HCT116 (cell line): ENCODE measurements around the gene TPK1. TPM values are rescaled to one million over a fixed set of nuclear protein-coding genes. Genes with fewer than 3 reads are reported as not detected.

Experiments
- ATAC-seq: fragments of 200-7000 bp; cut with Tn5 transposase; 2 replicates; pipeline ENCODE4 v1.9.1; 2020; ENCODE audit warnings: mild to moderate bottlenecking, moderate library complexity
- BruUV-seq: library from RNA; stranded (reverse); fragments of 400-500 nt; replicated peaks from 2 replicates; lab custom pipeline; 2021; lab: Mats Ljungman, UMichigan
- CTCF ChIA-PET: fragments of 300-600 bp; sonication (Branson Sonifier 250); formaldehyde crosslinking; loops from one replicate; lab custom pipeline; 2021; ENCODE audit warnings: antibody characterized with exemption; lab: Charles Lee
- POLR2A ChIA-PET: fragments of 300-600, 350-600 bp; sonication (Branson Sonifier 250); formaldehyde crosslinking; loops from one replicate; lab custom pipeline; 2021; ENCODE audit warnings: antibody characterized with exemption; lab: Charles Lee
- RAD21 ChIA-PET, 2 experiments: fragments of 300-600 bp; sonication (Branson Sonifier 250); formaldehyde crosslinking; loops; one replicate each; lab custom pipeline; 2023; ENCODE audit warnings: low total read pairs in 2 of 2; ENCODE audit not compliant: uncharacterized antibody in 2 of 2, unreplicated experiment in 2 of 2, low non-redundant PET in 1 of 2; lab: Charles Lee
- DNase-seq: peaks from one replicate; pipeline ENCODE4 v3.0.0-alpha.2; 2010; ENCODE audit warnings: low read depth, low spot score
- H2AFZ ChIP-seq: fragments of 200-600 bp; shearing (Covaris generic), sonication (generic); 2 replicates; pipeline ENCODE4 v1.6.1; 2017; ENCODE audit warnings: low read depth, mixed run types, mixed read lengths, antibody characterized with exemption, low read length; ENCODE audit not compliant: poor library complexity, severe bottlenecking
- H3K27ac ChIP-seq: 2 replicates; pipeline ENCODE4 v1.5.1; 2012; ENCODE audit warnings: low read depth, low read length
- H3K27me3 ChIP-seq: fragments of 200-600 bp; sonication (generic); 2 replicates; pipeline ENCODE4 v1.6.1; 2016; ENCODE audit warnings: mixed run types, low read length, mixed read lengths; ENCODE audit not compliant: insufficient read depth
- H3K36me3 ChIP-seq, 2 experiments: fragments of 200-500 bp in 1 of 2; fragments of 200-600 bp in 1 of 2; sonication (Bioruptor generic) in 1 of 2; sonication (generic) in 1 of 2; 2 replicates each; pipeline versions ENCODE4 v1.5.1 to v1.6.1; 2014 to 2016; ENCODE audit warnings: low read length in 2 of 2, inconsistent platforms in 1 of 2, mixed read lengths in 1 of 2, mixed run types in 1 of 2; ENCODE audit not compliant: insufficient read depth in 2 of 2, control insufficient read depth in 1 of 2
- H3K4me1 ChIP-seq, 2 experiments: fragments of 200-600 bp in 1 of 2; sonication (generic) in 1 of 2; 2 replicates each; pipeline versions ENCODE4 v1.5.1 to v1.6.1; 2012 to 2017; ENCODE audit warnings: low read length in 2 of 2, inconsistent platforms in 1 of 2, mild to moderate bottlenecking in 1 of 2, mixed read lengths in 1 of 2, mixed run types in 1 of 2, moderate library complexity in 1 of 2; ENCODE audit not compliant: insufficient read depth in 2 of 2, control insufficient read depth in 1 of 2
- H3K4me2 ChIP-seq: fragments of 200-600 bp; sonication (generic); 2 replicates; pipeline ENCODE4 v1.6.1; 2017; ENCODE audit warnings: mixed run types, low read length, mixed read lengths
- H3K4me3 ChIP-seq, 2 experiments: fragments of 200-600 bp in 1 of 2; sonication (generic) in 1 of 2; replicated peaks in 1 of 2; 2 replicates each; pipeline ENCODE4 v1.5.1; 2011 to 2016; ENCODE audit warnings: low read length in 2 of 2, control low read depth in 1 of 2, low read depth in 1 of 2, mild to moderate bottlenecking in 1 of 2, mixed read lengths in 1 of 2, mixed run types in 1 of 2
- H3K79me2 ChIP-seq: fragments of 200-600 bp; sonication (generic); 2 replicates; pipeline ENCODE4 v1.6.1; 2017; ENCODE audit warnings: mild to moderate bottlenecking, mixed run types, low read length, moderate library complexity, mixed read lengths; ENCODE audit not compliant: insufficient read depth
- H3K9ac ChIP-seq: fragments of 200-600 bp; sonication (generic); 2 replicates; pipeline ENCODE4 v1.6.1; 2016; ENCODE audit warnings: low read length, mixed read lengths
- H3K9me2 ChIP-seq: fragments of 200-600 bp; sonication (generic), shearing (Covaris generic); 2 replicates; pipeline ENCODE4 v1.6.1; 2017; ENCODE audit warnings: mixed run types, mild to moderate bottlenecking, moderate library complexity; ENCODE audit not compliant: insufficient read depth
- H3K9me3 ChIP-seq, 2 experiments: fragments of 200-500 bp in 1 of 2; fragments of 200-600 bp in 1 of 2; sonication (Bioruptor generic) in 1 of 2; sonication (generic) in 1 of 2; 2 replicates each; pipeline ENCODE4 v1.6.1; 2014 to 2017; ENCODE audit warnings: low read length in 2 of 2, mixed read lengths in 2 of 2, inconsistent platforms in 1 of 2, low read depth in 1 of 2, mild to moderate bottlenecking in 1 of 2, mixed run types in 1 of 2, moderate library complexity in 1 of 2; ENCODE audit not compliant: control insufficient read depth in 1 of 2, insufficient read depth in 1 of 2
- H4K20me1 ChIP-seq: fragments of 200-600 bp; sonication (generic), shearing (Covaris generic); 2 replicates; pipeline ENCODE4 v1.6.1; 2017; ENCODE audit warnings: mixed run types, mild to moderate bottlenecking, moderate library complexity; ENCODE audit not compliant: insufficient read depth
- ATF3 ChIP-seq: IDR thresholded peaks from 2 replicates; pipeline ENCODE4 v1.6.1; 2012
- CBX3 ChIP-seq: IDR thresholded peaks from 2 replicates; pipeline ENCODE4 v1.6.1; 2012; ENCODE audit warnings: low read depth
- CEBPB ChIP-seq: IDR thresholded peaks from 2 replicates; pipeline ENCODE4 v1.6.1; 2012; ENCODE audit warnings: low read depth
- CTCF ChIP-seq, 3 experiments: fragments of 200-600 bp in 1 of 3; sonication (generic) in 1 of 3; IDR thresholded peaks in 2 of 3; conservative IDR thresholded peaks in 1 of 3; 2 replicates each; pipeline ENCODE4 v1.5.1; 2012 to 2017; ENCODE audit warnings: low read depth in 2 of 3, low read length in 2 of 3, antibody characterized with exemption in 1 of 3, borderline replicate concordance in 1 of 3, control low read depth in 1 of 3, mild to moderate bottlenecking in 1 of 3, mixed read lengths in 1 of 3, mixed run types in 1 of 3, moderate library complexity in 1 of 3; ENCODE audit not compliant: insufficient read depth in 1 of 3
- EGR1 ChIP-seq: IDR thresholded peaks from 2 replicates; pipeline ENCODE4 v1.6.1; 2012; ENCODE audit warnings: low read depth
- ELF1 ChIP-seq: IDR thresholded peaks from 2 replicates; pipeline ENCODE4 v1.6.1; 2012; ENCODE audit warnings: low read depth, borderline replicate concordance
- EZH2 ChIP-seq: fragments of 200-600 bp; sonication (generic); IDR thresholded peaks from 2 replicates; pipeline ENCODE4 v1.6.1; 2017; ENCODE audit warnings: antibody characterized with exemption, mixed run types
- EZH2phosphoT487 ChIP-seq: fragments of 200-600 bp; IDR thresholded peaks from 2 replicates; pipeline ENCODE4 v1.6.1; 2018; ENCODE audit warnings: antibody characterized with exemption, borderline replicate concordance
- FOSL1 ChIP-seq: IDR thresholded peaks from 2 replicates; pipeline ENCODE4 v1.6.1; 2012; ENCODE audit warnings: low read depth
- JUND ChIP-seq: IDR thresholded peaks from 2 replicates; pipeline ENCODE4 v1.6.1; 2012
- POLR2AphosphoS5 ChIP-seq: IDR thresholded peaks from 2 replicates; pipeline ENCODE4 v1.6.1; 2011; ENCODE audit warnings: mild to moderate bottlenecking, low read depth, low read length, moderate library complexity
- RAD21 ChIP-seq: IDR thresholded peaks from 2 replicates; pipeline ENCODE4 v1.6.1; 2012; ENCODE audit warnings: low read depth, mild to moderate bottlenecking
- REST ChIP-seq: IDR thresholded peaks from 2 replicates; pipeline ENCODE4 v1.6.1; 2012; ENCODE audit warnings: low read depth
- SP1 ChIP-seq: IDR thresholded peaks from 2 replicates; pipeline ENCODE4 v1.6.1; 2012; ENCODE audit warnings: low read depth
- SRF ChIP-seq: IDR thresholded peaks from 2 replicates; pipeline ENCODE4 v1.6.1; 2012; ENCODE audit warnings: low read depth
- TCF7L2 ChIP-seq: IDR thresholded peaks from 2 replicates; pipeline ENCODE4 v1.7.0; 2011; ENCODE audit warnings: borderline replicate concordance, inconsistent platforms; ENCODE audit not compliant: insufficient read depth, insufficient read length; ENCODE audit errors: extremely low read depth
- ZFX ChIP-seq: fragments of 450-650 bp; IDR thresholded peaks from 2 replicates; pipeline ENCODE4 v1.6.1; 2017
- ZNF274 ChIP-seq: fragments of 200-500 bp; sonication (Bioruptor generic); IDR thresholded peaks from 2 replicates; pipeline ENCODE4 v1.6.1; 2014; ENCODE audit warnings: mild to moderate bottlenecking, low read depth, low read length, inconsistent platforms
- intact Hi-C: fragments of 100-400 bp; cut with micrococcal nuclease; formaldehyde crosslinking; loops from 2 replicates; pipeline ENCODE4 v1.10.0; 2022
- total RNA-seq: library from RNA; stranded (reverse); gene quantifications from one replicate; pipeline ENCODE4 v1.2.1, GENCODE V29; 2021; ENCODE audit not compliant: unreplicated experiment

Gene TPK1
- total RNA-seq, 1 experiment from 2014 or later = 5.4 TPM

- DNase-seq = no peak
- BruUV-seq = no TSS peak
- no peak overlapping the region for H3K9ac ChIP-seq
- CTCF ChIA-PET = no interaction called here
- H3K36me3 ChIP-seq = no peaks in the 10 kb centered on the region
- ATAC-seq = no peak
- intact Hi-C loops = no loop called here
- no peaks in the 10 kb centered on the region for H4K20me1 ChIP-seq
- no peak overlapping the region for H3K4me2 ChIP-seq
- H3K79me2 ChIP-seq = no peaks in the 10 kb centered on the region
- TF ChIP-seq EZH2phosphoT487 = no peak
- no peak for TF ChIP-seq CBX3
- no peak for TF ChIP-seq POLR2AphosphoS5
- no peak for TF ChIP-seq JUND
- TF ChIP-seq EGR1 = no peak
- no peak for TF ChIP-seq ATF3
- TF ChIP-seq CTCF (IDR thresholded peaks at IDR 0.05 in 2 of 3, conservative IDR thresholded peaks at IDR 0.05 in 1 of 3; ENCODE audit: borderline replicate concordance in 1 of 3, insufficient read depth in 1 of 3, low read depth in 2 of 3, low read length in 2 of 3) = no peak
- TF ChIP-seq TCF7L2 = no peak
- no peak for TF ChIP-seq ZFX
- no peak for TF ChIP-seq CEBPB
- no peak for TF ChIP-seq REST
- no peak for TF ChIP-seq EZH2
- no peak for TF ChIP-seq RAD21
- TF ChIP-seq SRF = no peak
- TF ChIP-seq FOSL1 = no peak
- no peak for TF ChIP-seq ELF1
- no peak for TF ChIP-seq SP1
- TF ChIP-seq ZNF274 = no peak
- no peak overlapping the region for H3K4me3 ChIP-seq
- H2AFZ ChIP-seq = no peak overlapping the region
- H3K27ac ChIP-seq = no peak overlapping the region
- RAD21 ChIA-PET = no interaction called here
- POLR2A ChIA-PET = interaction anchor here (1.1 kb wide), 1 partner anchor 33 kb away, joined by 3 read pairs; the partner anchor contains the start of gene TPK1
- peaks cover 17% of the 10 kb centered on the region; the same call in 1 of the 2 replicates for H3K27me3 ChIP-seq
- no peaks in the 10 kb centered on the region for H3K4me1 ChIP-seq
- H3K9me2 ChIP-seq = no peaks in the 10 kb centered on the region
- no peaks in the 10 kb centered on the region for H3K9me3 ChIP-seq
Measured at GRCh38 chr7:144869082-144869481, 33.2 kb upstream of the TPK1 start.
